C4-2B (cell line): ENCODE data around the gene SLC23A1.

Source experiments
- ZFX ChIP-seq: fragments of 450-650 bp; IDR thresholded peaks from 2 replicates; pipeline ENCODE4 v1.6.1; 2017
- TF ChIP-seq, protein P1 (sequence below): fragments of 450-650 bp; conservative IDR thresholded peaks from 2 replicates; pipeline ENCODE4 v1.5.1; 2017; ENCODE audit warnings: mild to moderate bottlenecking

DNA sequence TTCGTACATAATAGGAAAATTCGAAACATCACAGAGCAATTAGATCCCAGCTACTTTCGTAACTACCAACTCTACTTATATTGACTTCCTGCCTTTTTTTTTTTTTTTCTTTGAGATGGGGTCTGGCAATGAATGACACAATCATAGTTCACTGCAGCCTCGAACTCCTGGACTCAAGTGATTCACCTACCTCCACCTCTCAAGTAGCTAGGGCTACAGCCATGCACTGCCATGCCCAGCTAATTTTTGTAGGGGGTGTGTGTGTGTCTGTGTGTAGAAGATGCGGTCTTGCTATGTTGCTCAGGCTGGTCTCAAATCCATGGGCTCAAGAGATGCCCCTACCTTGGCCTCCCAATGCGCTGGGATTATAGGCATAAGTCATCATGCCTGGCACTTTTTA, 47.3 kb downstream of the SLC23A1 start:
- TF ChIP-seq, protein P1, sequence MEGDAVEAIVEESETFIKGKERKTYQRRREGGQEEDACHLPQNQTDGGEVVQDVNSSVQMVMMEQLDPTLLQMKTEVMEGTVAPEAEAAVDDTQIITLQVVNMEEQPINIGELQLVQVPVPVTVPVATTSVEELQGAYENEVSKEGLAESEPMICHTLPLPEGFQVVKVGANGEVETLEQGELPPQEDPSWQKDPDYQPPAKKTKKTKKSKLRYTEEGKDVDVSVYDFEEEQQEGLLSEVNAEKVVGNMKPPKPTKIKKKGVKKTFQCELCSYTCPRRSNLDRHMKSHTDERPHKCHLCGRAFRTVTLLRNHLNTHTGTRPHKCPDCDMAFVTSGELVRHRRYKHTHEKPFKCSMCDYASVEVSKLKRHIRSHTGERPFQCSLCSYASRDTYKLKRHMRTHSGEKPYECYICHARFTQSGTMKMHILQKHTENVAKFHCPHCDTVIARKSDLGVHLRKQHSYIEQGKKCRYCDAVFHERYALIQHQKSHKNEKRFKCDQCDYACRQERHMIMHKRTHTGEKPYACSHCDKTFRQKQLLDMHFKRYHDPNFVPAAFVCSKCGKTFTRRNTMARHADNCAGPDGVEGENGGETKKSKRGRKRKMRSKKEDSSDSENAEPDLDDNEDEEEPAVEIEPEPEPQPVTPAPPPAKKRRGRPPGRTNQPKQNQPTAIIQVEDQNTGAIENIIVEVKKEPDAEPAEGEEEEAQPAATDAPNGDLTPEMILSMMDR, result no peak
- TF ChIP-seq ZFX, result no peak
